SK-N-MC (cell line): Measurements from ENCODE around the gene SF3B6.

Experiments
- EZH2 ChIP-seq: fragments of 200-600 bp; sonication (generic); IDR thresholded peaks from one replicate; pipeline ENCODE4 v1.6.1; 2017; ENCODE audit warnings: antibody characterized with exemption
- POLR2AphosphoS5 ChIP-seq: IDR thresholded peaks from 2 replicates; pipeline ENCODE4 v1.6.1; 2012; ENCODE audit warnings: mild to moderate bottlenecking, low read depth, low read length, borderline replicate concordance

DNA sequence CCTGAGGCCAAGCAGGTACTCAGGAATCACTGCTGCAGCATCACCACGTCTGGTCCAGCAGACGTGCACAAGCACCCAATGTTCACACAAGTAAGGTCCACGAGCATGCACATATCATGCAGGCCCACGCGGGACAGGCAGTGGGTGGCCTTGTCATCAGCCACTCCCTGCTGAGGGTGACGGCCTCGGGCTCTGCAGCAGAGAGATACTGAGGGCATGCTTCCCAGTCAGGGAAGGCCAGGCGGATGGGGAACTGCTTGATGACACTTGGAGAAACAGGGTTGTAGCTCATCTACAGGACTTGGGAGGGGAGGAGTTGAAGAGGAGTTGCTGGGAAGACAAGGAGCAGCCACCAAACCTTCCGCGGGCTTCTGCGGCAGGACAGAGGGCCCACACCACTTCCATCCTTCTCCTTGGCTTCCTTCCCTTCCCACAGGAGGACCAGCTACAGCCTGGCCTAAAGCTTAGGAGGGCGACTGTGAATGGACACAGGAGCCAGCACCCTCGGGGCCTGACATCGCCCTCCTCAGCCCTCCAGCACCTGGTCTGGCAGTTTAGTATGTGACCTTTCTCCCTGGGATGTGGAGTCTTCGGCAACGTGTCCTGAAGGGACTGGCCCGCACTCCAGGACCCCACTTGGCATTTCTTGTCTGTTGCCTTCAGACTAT is 51.0 kb downstream of the SF3B6 start:
- no peak for TF ChIP-seq POLR2AphosphoS5
- TF ChIP-seq EZH2 = no peak
